RPMI8226 (cell line): ENCODE data around the gene ITCH.
"Not testable (repeated sequence)": the region's sequence is repeated elsewhere in the genome, so short reads cannot be mapped to it uniquely, and the experiment has no call there.

ENCODE experiments used
- DNase-seq: peaks from one replicate; pipeline ENCODE4 v3.0.0-alpha.2; 2015

The ITCH gene

DNA sequence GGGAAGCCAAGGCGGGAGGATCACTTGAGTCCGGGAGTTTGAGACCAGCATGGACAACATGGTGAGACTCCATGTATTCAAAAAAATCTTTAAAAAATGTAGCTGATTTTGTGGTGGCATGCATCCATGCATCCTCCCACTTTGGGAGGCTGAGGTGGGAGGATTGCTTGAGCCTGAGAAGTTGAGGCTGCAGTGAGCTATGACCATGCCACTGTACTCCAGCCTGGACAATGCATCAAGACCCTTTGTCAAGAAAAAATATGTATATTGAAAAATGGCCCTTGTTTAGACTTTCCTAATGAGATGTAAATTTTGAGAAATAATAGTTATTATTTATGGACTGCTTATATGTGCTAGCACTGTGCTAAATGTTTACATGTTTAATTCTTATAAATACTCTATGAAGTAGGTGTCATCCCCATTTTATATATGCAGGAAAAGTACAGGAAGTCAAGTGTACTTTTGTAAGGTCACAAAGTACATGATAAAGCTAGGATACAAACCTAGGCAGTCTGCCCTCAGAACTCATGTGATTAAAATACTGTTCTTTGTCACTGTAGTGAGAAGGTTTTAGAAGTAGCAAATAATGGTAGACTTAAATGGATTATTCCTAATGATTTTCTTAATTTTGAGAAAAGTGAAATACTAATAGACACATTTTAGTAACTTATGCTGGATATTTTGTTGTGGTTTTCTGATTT lies 58.8 kb downstream of the ITCH start:
- DNase-seq = no peak

DNA sequence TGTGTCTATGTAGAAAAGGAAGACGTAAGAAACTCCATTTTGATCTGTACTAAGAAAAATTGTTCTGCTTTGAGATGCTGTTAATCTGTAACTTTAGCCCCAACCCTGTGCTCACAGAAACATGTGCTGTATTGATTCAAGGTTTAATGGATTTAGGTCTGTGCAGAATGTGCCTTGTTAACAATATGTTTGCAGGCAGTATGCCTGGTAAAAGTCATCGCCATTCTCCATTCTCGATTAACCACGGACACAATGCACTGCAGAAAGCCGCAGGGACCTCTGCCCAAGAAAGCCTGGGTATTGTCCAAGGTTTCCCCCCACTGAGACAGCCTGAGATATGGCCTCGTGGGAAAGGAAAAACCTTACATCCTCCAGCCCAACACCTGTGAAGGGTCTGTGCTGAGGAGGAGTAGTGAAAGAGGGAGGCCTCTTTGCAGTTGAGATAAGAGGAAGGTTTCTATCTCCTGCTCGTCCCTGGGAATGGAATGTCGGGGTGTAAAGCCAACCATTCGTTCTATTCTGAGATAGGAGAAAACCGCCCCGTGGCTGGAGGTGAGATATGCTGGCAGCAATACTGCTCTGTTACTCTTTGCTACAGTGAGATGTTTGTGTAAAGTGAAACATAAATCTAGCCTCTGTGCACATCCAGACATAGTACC lies 62.1 kb downstream of the ITCH start:
- DNase-seq = not testable (repeated sequence)

DNA sequence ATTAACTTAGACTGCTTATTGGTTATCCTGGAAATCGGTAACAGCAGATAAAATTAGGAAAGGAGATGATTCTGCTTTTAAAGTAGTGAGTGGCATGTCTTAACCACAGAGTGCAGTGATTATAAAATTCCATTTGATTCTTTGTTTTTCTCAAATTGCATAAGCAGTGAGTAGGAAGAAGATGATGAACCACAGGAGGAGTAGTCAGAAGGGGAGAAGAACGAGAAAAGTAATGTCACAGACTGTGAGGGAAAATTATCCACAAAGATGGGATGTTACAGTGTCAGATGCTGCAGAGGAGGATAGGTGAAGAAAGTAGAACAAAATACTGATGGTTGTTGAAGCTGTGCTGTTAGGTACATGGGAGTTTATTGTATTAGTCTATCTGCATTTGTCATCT lies 63.0 kb downstream of the ITCH start:
- DNase-seq = no peak

DNA sequence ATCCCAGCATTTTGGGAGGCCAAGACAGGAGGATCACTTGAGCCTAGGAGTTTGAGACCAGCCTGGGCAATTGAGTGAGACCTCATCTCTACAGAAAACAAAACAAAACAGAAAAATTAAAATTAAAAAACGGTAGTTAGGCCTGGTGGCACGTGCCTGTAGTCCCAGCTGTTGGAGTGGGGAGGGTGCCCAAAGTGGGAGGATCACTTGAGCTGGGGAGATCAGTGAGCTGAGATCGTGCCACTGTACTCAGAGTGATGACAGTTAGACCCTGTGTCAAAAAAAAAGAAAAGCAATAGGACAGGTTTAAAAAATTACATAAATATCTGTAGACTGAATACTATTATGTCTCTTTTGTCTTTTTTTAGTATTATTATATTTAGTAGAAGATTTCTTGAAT lies 64.3 kb downstream of the ITCH start:
- no peak for DNase-seq

DNA sequence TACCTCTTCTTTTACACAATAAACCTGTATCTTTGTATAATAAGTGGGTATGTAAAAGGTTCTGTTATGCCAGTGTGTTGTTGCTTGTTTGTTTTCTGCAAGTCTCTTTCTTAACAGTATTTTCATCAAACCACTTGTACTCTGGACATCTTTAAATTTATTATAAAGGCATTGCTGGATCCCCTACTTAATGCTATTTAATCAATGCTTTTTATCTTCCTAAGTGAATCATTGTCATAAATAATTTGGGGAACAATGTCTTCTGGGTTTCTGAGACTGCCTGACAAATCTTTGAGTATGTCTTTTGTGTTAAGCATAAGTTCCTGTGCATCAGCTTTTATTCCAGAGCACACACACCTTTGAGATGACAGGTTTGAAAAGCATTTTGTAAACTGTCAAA lies 64.7 kb downstream of the ITCH start:
- DNase-seq = no peak

DNA sequence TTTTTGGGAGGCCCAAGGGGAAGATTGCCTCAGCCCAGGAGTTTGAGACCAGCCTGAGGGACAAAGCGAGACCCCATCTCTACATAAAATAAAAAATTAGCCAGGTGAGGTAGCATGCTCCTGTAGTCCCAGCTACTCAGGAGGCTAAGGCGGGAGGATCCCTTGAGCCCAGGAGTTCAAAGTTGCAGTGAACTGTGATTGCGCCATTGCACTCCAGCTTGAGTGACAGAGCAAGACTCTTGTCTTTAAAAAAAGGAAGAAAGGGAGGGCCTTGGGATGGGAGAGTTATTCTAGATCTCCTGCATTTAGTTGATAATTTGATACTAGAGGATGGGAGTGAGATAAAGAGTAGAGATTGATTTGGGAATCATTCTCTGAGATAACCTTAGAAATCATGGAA lies 68.1 kb downstream of the ITCH start:
- no peak for DNase-seq

DNA sequence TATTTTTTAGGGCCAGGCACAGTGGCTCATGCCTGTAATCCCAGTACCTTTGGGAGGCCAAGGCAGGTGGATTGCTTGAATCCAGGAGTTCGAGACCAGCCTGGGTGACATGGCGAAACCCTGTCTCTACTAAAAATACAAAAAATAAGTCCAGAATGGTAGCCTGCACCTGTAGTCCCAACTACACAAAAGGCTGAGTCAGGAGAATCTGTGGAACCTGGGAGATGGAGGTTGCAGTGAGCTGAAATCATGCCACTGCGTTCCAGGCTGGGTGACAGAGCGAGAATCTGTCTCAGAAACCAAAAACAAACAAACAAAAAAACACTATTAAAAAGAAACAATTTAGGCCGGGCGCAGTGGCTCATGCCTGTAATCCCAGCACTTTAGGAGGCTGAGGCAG lies 69.6 kb downstream of the ITCH start:
- DNase-seq = not testable (repeated sequence)

DNA sequence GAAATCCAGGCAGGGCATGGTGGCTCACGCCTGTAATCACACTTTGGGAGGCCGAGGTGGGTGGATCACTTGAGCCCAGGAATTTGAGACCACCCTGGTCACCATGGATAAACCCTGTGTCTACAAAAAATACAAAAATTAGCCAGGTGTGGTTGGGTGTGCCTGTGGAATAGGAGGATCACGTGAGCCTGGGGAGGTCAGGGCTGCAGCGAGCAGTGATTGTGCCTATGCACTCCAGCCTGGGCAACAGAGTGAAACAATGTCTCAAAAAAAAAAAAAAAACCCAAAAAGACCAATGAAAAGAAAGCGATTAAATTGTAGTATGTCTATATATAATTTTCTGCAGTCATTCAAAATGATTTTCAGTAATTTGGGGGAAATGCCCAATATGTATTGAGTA lies 70.3 kb downstream of the ITCH start:
- no peak for DNase-seq

DNA sequence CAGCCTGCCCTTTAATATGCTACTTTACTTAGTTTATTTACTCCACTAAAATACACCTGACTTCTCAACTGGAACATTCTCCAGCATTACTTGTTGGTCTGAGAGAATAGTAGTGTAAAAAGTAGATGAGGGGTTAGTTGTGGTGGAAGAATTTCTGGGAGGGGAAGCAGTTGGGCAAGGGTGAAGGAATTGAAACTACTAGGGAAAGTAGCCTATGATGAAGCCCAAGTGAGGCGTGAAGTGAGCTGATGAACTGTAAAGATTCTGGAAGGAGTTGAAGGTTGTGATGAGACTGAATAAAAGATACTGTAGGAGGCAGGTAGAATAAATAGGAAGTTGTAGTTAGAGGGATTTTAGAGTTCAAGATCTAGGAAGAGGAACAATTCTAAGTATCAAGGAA lies 72.5 kb downstream of the ITCH start:
- DNase-seq = no peak

DNA sequence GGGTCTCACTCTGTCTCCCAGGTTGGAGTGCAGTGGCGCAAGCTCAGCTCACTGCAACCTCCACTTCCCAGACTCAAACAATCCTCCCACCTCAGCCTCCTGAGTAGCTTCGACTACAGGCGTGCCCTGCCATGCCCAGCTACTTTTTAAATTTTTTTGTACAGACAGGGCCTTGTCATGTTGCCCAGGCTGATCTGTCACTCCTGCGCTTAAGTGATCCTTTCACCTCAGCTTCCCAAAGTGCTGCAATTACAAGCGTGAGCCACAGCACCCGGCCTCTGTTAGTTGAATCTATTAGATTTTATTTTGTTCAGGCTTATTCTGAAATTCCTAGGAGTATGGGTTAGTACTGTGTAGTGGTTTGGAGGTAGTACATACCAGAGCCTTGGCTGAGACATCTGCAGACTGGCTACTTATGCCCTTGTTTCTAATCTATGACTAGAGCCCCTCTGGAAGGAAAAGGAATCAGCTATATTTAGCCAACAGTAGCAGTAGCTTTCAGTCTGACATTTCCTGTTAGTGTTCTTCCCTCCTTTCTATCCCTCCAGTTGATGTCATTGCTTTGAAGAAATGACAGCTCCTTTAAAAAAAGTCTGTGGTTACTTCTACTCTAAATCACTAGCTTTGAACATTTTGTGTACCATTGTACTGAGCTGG lies 74.4 kb downstream of the ITCH start:
- DNase-seq = no peak

DNA sequence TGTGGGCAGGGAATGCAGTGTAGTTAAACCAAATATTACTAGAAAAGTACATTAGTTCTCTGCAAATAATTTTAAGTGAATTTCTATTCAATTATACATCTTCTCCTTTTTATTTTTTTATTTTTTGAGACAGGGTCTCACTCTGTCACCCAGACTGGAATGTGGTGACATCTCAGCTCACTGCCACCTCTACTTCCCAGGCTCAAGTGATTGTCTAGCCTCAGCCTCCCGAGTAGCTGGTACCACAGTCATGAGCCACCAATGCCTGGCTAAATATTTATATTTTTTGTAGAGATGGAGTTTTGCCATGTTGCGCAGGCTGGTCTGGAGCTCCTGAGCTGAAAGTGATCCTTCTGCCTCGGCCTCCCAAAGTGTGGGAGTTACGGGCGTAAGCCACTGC lies 76.1 kb downstream of the ITCH start:
- DNase-seq = no peak

DNA sequence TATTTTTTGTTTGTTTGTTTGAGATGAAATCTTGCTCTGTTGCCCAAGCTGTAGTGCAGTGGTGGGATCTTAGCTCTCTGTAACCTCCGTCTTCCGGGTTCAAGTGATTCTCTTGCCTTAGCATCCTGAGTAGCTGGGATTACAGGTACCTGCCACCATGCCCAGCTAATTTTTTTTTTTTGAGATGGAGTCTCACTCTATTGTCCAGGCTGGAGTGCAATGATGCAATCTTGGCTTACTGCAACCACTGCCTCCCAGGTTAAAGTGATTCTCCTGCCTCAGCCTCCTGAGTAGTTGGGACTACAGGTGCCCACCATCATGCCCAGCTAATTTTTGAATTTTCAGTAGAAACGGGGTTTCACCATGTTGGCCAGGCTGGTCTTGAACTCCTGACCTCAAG lies 78.3 kb downstream of the ITCH start:
- not testable (repeated sequence) for DNase-seq

DNA sequence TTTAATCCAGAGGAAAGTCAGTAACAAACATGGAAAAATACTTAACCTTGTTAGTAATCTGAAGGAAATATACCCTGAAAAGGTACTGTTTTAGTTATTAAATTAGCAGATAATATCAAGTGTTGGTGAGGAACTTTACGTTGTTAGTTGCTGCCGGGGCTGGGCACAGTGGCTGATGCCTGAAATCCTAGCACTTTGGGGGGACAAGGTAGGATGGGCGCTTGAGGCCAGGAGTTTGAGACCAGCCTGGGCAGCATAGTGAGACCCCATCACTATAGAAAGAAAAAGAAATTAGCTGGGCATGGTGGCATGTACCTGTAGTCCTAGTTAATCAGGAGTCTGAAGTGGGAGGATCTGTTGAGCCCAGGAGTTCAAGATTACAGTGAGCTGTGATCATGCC lies 80.5 kb downstream of the ITCH start:
- DNase-seq = no peak

DNA sequence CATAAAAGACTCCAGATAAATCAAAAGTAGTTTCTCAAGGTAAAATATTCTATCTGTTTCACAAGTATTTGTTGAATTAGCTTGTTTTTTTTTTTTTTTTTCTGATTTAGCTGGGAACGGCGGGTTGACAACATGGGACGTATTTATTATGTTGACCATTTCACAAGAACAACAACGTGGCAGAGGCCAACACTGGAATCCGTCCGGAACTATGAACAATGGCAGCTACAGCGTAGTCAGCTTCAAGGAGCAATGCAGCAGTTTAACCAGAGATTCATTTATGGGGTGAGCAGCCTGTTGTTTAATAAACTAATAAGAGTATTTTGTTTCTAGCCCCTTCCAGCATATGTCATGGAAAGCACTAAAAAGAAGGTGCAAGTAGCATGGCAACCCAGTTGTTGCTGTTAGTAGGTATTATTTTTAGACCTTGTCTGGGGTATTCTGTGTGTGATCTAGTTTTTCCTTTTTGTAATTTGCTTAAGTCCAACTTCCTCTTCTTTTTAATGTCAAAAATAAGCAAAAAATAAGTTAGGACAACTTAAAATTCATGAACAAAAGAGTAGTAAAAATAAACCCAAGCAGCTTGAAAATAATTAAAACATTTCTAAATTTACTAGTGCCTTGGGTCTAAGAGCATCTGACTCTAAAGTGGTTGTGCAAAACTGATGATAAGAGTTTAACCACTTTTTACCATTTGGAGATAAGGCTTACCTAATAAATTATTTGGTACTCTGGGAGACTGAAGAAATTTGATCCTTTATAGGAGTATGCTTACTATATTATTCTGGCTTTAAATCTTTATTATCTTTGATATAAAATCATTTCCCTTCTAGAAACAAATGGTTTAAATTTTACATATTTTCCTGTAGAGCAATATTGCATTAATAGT lies 82.3 kb downstream of the ITCH start:
- no peak for DNase-seq

DNA sequence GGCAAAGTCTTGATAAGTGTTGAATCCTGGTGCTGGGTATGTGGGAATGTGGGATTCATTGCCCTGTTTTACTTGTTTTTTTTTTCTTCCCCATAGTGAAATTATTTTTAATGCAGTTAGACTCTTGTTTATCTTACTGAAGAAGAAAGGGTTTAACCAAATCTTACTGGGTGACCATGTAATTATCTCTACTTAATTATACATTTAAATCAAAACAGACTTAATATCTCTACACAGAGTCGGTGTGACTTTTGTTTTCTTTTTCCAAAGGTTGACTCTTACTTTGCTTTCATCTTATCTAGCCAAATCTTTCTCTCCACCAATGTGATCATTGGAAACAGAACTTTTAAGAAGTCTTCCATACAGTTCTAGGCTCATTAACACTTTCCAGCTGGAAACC lies 85.4 kb downstream of the ITCH start:
- DNase-seq = no peak

DNA sequence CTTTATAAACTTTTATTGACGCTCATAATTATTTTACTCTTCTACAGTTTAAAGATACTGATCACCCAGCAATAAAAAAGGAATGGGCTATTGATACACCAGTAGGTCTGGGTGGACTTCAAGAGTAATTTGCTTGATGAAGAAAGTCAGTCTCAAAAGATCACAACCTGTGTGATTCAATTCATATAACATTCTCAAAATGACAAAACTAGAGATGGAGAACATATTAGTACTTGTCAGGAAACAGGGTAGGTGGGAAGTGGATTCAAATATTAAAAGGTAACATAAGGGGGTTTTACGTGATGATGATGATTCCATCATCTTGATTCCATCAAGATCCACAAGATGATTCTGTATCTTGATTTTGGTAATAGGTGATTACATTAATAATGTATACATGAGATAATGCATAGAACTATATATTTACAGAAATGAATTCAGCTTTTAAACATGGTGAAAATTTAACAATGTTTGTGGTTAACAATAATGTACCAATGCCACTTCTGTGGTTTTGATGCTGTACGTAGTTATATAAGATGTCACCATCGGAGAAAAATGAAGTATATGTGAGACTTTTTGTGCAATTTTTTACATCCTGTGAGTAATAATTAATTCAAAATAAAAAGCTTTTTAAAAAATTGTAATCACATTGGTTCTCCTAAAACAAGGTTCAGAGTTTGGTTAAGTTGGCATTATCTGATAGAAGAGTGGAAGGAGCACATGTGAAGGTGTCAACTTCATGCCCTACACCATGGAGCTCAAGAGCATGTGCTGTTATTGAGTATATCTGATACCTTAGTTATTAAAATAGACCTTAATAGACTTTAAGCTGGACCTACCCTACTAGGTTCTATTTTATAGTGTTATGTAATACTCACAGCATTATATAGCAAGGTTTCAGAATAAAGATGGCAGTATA lies 86.9 kb downstream of the ITCH start:
- no peak for DNase-seq

DNA sequence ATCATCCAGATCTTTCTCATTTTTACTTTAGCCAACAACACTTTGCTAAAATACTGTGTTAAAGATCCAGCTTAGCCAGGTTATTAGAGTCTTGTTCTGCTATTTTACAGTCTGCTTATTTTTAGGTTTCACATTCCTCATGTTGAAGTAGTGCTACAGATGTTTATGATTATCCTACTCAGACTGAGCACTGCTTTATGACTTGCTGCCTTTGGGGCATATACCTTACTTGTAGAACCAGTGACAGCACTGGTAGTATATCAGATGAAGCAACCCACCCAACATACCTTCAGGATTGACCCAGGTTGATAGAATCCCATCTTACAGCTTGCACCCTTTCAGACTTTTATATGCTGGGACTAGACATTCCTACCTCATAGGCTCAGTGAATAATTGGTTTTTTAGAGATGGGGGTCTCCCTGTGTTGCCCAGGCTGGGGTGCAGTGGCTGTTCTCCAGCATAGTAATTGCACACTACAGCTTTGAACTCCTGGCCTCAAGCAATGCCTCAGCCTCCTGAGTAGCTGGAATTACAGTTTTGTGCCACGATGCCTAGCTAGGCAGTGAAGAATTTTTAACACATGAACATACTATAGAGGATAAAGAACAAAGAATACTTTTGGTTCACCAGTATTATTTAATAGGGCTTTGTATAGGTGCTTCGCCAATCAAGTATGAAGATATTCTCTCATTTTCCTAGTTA lies 89.4 kb downstream of the ITCH start:
- no peak for DNase-seq

DNA sequence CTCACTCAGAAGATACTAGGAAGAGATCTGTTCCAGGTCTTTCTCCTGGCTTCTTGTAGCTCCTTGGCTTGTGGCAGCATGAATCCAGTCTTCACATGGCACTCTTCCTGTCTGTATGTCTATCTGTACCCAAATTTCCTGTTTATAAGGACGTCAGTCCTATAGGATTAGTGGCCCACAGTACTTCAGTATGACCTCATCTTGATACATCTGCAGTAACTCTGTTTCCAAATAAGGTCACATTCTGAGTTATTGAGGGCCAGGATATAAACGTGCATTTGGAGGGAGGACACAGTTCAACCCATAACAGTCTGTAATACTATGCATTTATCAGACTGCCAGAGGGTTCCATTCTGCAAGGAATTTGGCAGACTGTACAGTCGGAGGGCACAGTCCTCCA lies 95.6 kb downstream of the ITCH start:
- no peak for DNase-seq

DNA sequence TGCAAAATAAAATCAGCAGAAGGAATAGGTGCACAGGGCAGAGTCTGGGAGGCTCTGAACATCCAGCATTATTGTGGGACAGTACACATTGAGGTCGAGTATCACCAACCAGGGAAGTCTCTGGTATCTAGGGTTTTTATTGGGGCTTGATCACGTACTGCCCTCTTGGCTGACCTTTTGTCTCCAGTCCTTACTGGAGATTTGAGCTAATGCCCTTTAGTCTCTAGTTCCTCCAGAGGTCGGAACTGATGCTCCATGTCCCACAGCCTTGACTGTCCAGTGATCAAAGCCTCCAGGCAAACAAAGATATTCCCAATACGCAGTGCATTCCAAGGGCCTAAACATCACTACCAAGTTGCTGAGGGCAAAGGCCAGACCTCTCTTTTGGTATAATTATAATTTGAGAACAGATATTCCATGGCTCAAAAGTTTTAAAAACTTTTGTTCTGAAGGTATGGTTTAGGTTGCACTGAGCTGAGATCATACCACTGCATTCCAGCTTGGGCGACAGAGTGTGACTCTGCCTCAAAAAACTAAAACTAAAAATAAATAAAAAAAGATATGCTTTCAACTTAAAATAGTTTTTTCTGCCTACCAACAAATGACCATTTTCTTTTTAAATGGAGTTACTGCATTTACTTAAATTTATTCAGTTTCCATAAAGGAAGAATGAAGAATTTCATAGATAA lies 96.3 kb downstream of the ITCH start:
- no peak for DNase-seq

DNA sequence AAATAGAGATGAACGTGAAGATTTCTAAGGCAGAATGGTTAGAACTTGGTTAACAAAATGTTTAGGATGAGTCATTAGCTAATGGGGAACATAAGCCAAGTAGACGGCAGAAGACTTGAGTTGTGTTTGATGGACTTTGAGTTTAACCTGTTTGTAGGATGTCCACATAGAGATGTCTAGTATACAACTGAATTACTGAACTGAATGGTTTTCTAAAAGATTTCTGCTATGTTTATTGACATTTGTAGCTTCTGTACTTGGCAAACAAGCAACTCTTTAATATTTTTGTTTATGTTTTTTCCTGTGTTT lies 98.7 kb downstream of the ITCH start:
- no peak for DNase-seq

DNA sequence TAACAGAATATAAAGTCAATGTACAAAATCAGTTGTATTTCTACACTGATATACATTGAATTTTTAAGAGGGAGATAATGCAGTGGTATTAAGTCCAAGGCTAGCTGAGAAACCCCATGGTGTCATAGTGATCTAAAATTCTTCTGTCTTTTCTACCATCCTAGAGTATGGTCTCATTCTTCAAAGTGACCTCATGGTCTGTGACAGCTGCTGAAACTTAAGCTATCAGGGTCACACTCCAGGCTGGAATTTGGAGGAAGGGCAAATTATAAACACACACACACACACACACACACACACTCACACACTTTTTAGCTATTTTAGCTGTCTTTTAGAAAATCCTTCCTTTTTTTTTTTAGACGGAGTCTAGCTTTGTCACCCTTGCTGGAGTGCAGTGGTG lies 105.9 kb downstream of the ITCH start:
- no peak for DNase-seq
